ENCODE results near the gene PM20D2.
A peak's percentile ranks its signal among the peaks of the same experiment; 100 is the strongest.

Gene PM20D2

GRCh38 chr6:89140347-89141156 lies 5.3 kb upstream of the PM20D2 start:
- Histone ChIP-seq H3K27ac (ENCODE audit: extremely low read depth, low read depth, low read length) (peak overlapping the region; percentile 7; the same call in 1 of the 2 replicates), H3K36me3 (ENCODE audit: control insufficient read depth in 2 of 2, insufficient read depth in 1 of 2, low read length in 2 of 2) (no peaks in the 10 kb centered on the region), H3K9me3 (ENCODE audit: control insufficient read depth, insufficient read depth, low read depth, low read length) (no peaks in the 10 kb centered on the region), H3K4me1 (ENCODE audit: control insufficient read depth, insufficient read depth, low read length) (peaks cover 44% of the 10 kb centered on the region), H3K4me3 (ENCODE audit: low read depth, low read length) (no peak overlapping the region)
- ChIA-PET POLR2A (interaction anchor here (1.2 to 2.9 kb wide), 3 partner anchors 20 to 60 kb away, joined by 3 to 24 read pairs (median 6); partner anchors contain the start of genes PNRC1 and SRSF12), CTCF (interaction anchor here (0.5 to 5.7 kb wide), 9 partner anchors 9 to 228 kb away, joined by 3 to 26 read pairs (median 4); no protein-coding TSS in a partner anchor)
- no peak for TF ChIP-seq ZNF645 (tag by site-specific recombination; IDR thresholded peaks at IDR 0.05)
- TF ChIP-seq ZNF23 (tag by site-specific recombination; IDR thresholded peaks at IDR 0.05; ENCODE audit: borderline replicate concordance) = no peak
- TF ChIP-seq RBAK (tag by site-specific recombination; IDR thresholded peaks at IDR 0.05) = no peak
- TF ChIP-seq PRDM1 (tag by site-specific recombination; IDR thresholded peaks at IDR 0.05) = peak; percentile 94
- no peak for TF ChIP-seq ZBTB11 (tag by site-specific recombination; conservative IDR thresholded peaks at IDR 0.05; ENCODE audit: low read depth)
- peak; percentile 91 for TF ChIP-seq ZBTB17 (tag by site-specific recombination; IDR thresholded peaks at IDR 0.05)

GRCh38 chr6:89144354-89144906 lies 1.4 kb upstream of the PM20D2 start:
- Histone ChIP-seq H3K9me3 (ENCODE audit: control insufficient read depth, insufficient read depth, low read depth, low read length) (no peaks in the 10 kb centered on the region), H3K27ac (ENCODE audit: extremely low read depth, low read depth, low read length) (peak overlapping the region; percentile 53; the same call in 1 of the 2 replicates)
- TF ChIP-seq ZNF521 (tag by site-specific recombination; IDR thresholded peaks at IDR 0.05) (no peak), ZNF830 (tag by site-specific recombination; IDR thresholded peaks at IDR 0.05; ENCODE audit: low read depth) (no peak), ZNF214 (tag by site-specific recombination; IDR thresholded peaks at IDR 0.05; ENCODE audit: borderline replicate concordance) (no peak), YY1 (tag by site-specific recombination; IDR thresholded peaks at IDR 0.05) (no peak; the same call in 1 of the 2 replicates), REST (tag by site-specific recombination; IDR thresholded peaks at IDR 0.05) (no peak), ZNF148 (tag by site-specific recombination; IDR thresholded peaks at IDR 0.05; ENCODE audit: borderline replicate concordance) (no peak), ZNF341 (tag by site-specific recombination; IDR thresholded peaks at IDR 0.05; ENCODE audit: low read depth) (no peak), IKZF3 (tag by site-specific recombination; IDR thresholded peaks at IDR 0.05) (peak; percentile 86), SP7 (tag by site-specific recombination; IDR thresholded peaks at IDR 0.05) (peak; percentile 86), ZSCAN4 (tag by site-specific recombination; IDR thresholded peaks at IDR 0.05) (no peak; the same call in 1 of the 2 replicates), ZNF660 (tag by site-specific recombination; IDR thresholded peaks at IDR 0.05) (no peak), HOXA7 (CRISPR knock-in tag; IDR thresholded peaks at IDR 0.05; ENCODE audit: borderline replicate concordance) (no peak), ZNF239 (tag by site-specific recombination; IDR thresholded peaks at IDR 0.05) (no peak), YY2 (tag by site-specific recombination; IDR thresholded peaks at IDR 0.05) (no peak)

More at GRCh38 chr6:89144354-89144906, 1.4 kb upstream of the PM20D2 start:
- Histone ChIP-seq H3K4me1 (ENCODE audit: control insufficient read depth, insufficient read depth, low read length) (peaks cover 29% of the 10 kb centered on the region), H3K36me3 (ENCODE audit: control insufficient read depth in 2 of 2, insufficient read depth in 1 of 2, low read length in 2 of 2) (peaks cover 0 to 2% of the 10 kb centered on the region in 2 experiments; a peak in 1 of 3 replicates), H3K4me3 (ENCODE audit: low read depth, low read length) (no peak overlapping the region; the same call in 1 of the 2 replicates)
- ChIA-PET POLR2A (interaction anchor here (0.6 to 4.0 kb wide), 7 partner anchors 25 to 461 kb away, joined by 4 to 48 read pairs (median 7); partner anchors contain the start of genes PNRC1, SRSF12 and UBE2J1), CTCF (interaction anchor here (0.7 to 4.7 kb wide), 12 partner anchors 9 to 219 kb away, joined by 3 to 23 read pairs (median 4); no protein-coding TSS in a partner anchor)
